Endothelial cell of hepatic sinusoid (primary cell): ENCODE measurements around the gene MAP3K14.
"Not testable (repeated sequence)": the region's sequence is repeated elsewhere in the genome, so short reads cannot be mapped to it uniquely, and the experiment has no call there.

ENCODE experiments used
- in situ Hi-C: cut with HindIII; loops from 2 replicates; pipeline ENCODE4 v1.10.0; 2017; ENCODE audit warnings: low sequenced_read_pairs

MAP3K14 gene

GRCh38 chr17:45264430-45264829 is 52.4 kb downstream of the MAP3K14 start:
- in situ Hi-C loops, result no loop called here

GRCh38 chr17:45263477-45263860 is 53.4 kb downstream of the MAP3K14 start:
- in situ Hi-C loops, result no loop called here

GRCh38 chr17:45262516-45263476 is 54.0 kb downstream of the MAP3K14 start:
- in situ Hi-C loops, result no loop called here

- in situ Hi-C loops, result no loop called here
Observed at GRCh38 chr17:45261577-45262515, 55.0 kb downstream of the MAP3K14 start, which contains the start of gene SPATA32. Gene SPATA32, minus strand, starts transcription at chr17:45262094. Its CDS starts 78 bp downstream, at chr17:45262016.

- in situ Hi-C loops, result no loop called here
Observed at GRCh38 chr17:45260204-45260783, 56.5 kb downstream of the MAP3K14 start.

GRCh38 chr17:45258981-45259380 is 57.8 kb downstream of the MAP3K14 start:
- in situ Hi-C loops, result no loop called here

- in situ Hi-C loops, result no loop called here
Observed at GRCh38 chr17:45257115-45257514, 59.7 kb downstream of the MAP3K14 start.

- in situ Hi-C loops, result no loop called here
Observed at GRCh38 chr17:45256114-45256966, 60.5 kb downstream of the MAP3K14 start.

GRCh38 chr17:45255358-45255757 is 61.5 kb downstream of the MAP3K14 start:
- in situ Hi-C loops, result no loop called here

- in situ Hi-C loops, result no loop called here
Observed at GRCh38 chr17:45253879-45254278, 62.9 kb downstream of the MAP3K14 start.

GRCh38 chr17:45253237-45253636 is 63.6 kb downstream of the MAP3K14 start:
- in situ Hi-C loops, result not testable (repeated sequence)

GRCh38 chr17:45251931-45252330 is 64.9 kb downstream of the MAP3K14 start:
- in situ Hi-C loops, result no loop called here

GRCh38 chr17:45248132-45248957 is 68.5 kb downstream of the MAP3K14 start:
- in situ Hi-C loops, result loop anchor here (5.0 kb wide), 1 partner anchor 74 kb away; no protein-coding TSS in a partner anchor

GRCh38 chr17:45247429-45248131 is 69.2 kb downstream of the MAP3K14 start:
- in situ Hi-C loops, result loop anchor here (5.0 kb wide), 1 partner anchor 75 kb away; no protein-coding TSS in a partner anchor

GRCh38 chr17:45246861-45247428 is 69.9 kb downstream of the MAP3K14 start:
- in situ Hi-C loops, result loop anchor here (5.0 kb wide), 1 partner anchor 75 kb away; no protein-coding TSS in a partner anchor

- in situ Hi-C loops, result loop anchor here (5.0 kb wide), 1 partner anchor 76 kb away; no protein-coding TSS in a partner anchor
Observed at GRCh38 chr17:45246338-45246737, 70.5 kb downstream of the MAP3K14 start.

- in situ Hi-C loops, result loop anchor here (5.0 kb wide), 1 partner anchor 77 kb away; no protein-coding TSS in a partner anchor
Observed at GRCh38 chr17:45244725-45245656, 71.8 kb downstream of the MAP3K14 start.
